Astrocyte (in vitro differentiated cells and primary cell): Measurements from ENCODE around the gene TRAK1. TPM values are rescaled to one million over a fixed set of nuclear protein-coding genes. Genes with fewer than 3 reads are reported as not detected.
A peak's percentile ranks its signal among the peaks of the same experiment; 100 is the strongest.

ENCODE experiments used
- DNase-seq: peaks from one replicate; pipeline ENCODE4 v3.0.0-alpha.2; 2010; ENCODE audit warnings: low read depth
- FAIRE-seq: peaks from 2 replicates; lab custom pipeline; 2011; peaks lifted over from hg19 to GRCh38; lab: Jason Lieb, UNC
- H2AFZ ChIP-seq: 2 replicates; pipeline ENCODE4 v1.6.0; 2012; ENCODE audit warnings: low read depth, low read length, inconsistent platforms
- H3K27ac ChIP-seq: 2 replicates; pipeline ENCODE4 v1.5.1; 2011; ENCODE audit warnings: low read depth, low read length, inconsistent platforms
- H3K27me3 ChIP-seq: 2 replicates; pipeline ENCODE4 v1.6.0; 2011; ENCODE audit warnings: low read length, inconsistent platforms; ENCODE audit not compliant: insufficient read depth
- H3K36me3 ChIP-seq: 2 replicates; pipeline ENCODE4 v1.5.1; 2011; ENCODE audit warnings: low read length, inconsistent platforms; ENCODE audit not compliant: insufficient read depth
- H3K4me1 ChIP-seq: 2 replicates; pipeline ENCODE4 v1.5.1; 2011; ENCODE audit warnings: low read length, inconsistent platforms; ENCODE audit not compliant: insufficient read depth
- H3K4me2 ChIP-seq: 2 replicates; pipeline ENCODE4 v1.6.0; 2012; ENCODE audit warnings: low read length, inconsistent platforms
- H3K4me3 ChIP-seq: 2 replicates; pipeline ENCODE4 v1.5.1; 2011; ENCODE audit warnings: low read depth, mild to moderate bottlenecking, low read length, inconsistent platforms; ENCODE audit not compliant: insufficient read depth
- H3K79me2 ChIP-seq: 2 replicates; pipeline ENCODE4 v1.6.0; 2012; ENCODE audit warnings: mild to moderate bottlenecking, low read length, inconsistent platforms; ENCODE audit not compliant: insufficient read depth
- H3K9ac ChIP-seq: 2 replicates; pipeline ENCODE4 v1.6.0; 2012; ENCODE audit warnings: mild to moderate bottlenecking, low read length, inconsistent platforms
- H3K9me3 ChIP-seq: 2 replicates; pipeline ENCODE4 v1.5.1; 2012; ENCODE audit warnings: low read depth, mild to moderate bottlenecking, low read length, inconsistent platforms; ENCODE audit not compliant: insufficient read depth
- H4K20me1 ChIP-seq: 2 replicates; pipeline ENCODE4 v1.6.0; 2012; ENCODE audit warnings: low read length, inconsistent platforms; ENCODE audit not compliant: insufficient read depth
- H3K27ac Mint-ChIP-seq: one replicate; pipeline ENCODE4 v1.8.0; 2021; ENCODE audit warnings: mild to moderate bottlenecking, mixed read lengths; ENCODE audit not compliant: unreplicated experiment
- H3K27me3 Mint-ChIP-seq: one replicate; pipeline ENCODE4 v1.8.0; 2021; ENCODE audit warnings: low read depth, mixed read lengths; ENCODE audit not compliant: unreplicated experiment
- H3K36me3 Mint-ChIP-seq: one replicate; pipeline ENCODE4 v1.8.0; 2021; ENCODE audit warnings: low read depth, mixed read lengths; ENCODE audit not compliant: unreplicated experiment
- H3K4me1 Mint-ChIP-seq: one replicate; pipeline ENCODE4 v1.8.0; 2021; ENCODE audit warnings: low read depth, mixed read lengths; ENCODE audit not compliant: unreplicated experiment
- H3K4me3 Mint-ChIP-seq: one replicate; pipeline ENCODE4 v1.8.0; 2021; ENCODE audit warnings: mild to moderate bottlenecking, moderate library complexity, mixed read lengths; ENCODE audit not compliant: unreplicated experiment
- H3K9me3 Mint-ChIP-seq: one replicate; pipeline ENCODE4 v1.8.0; 2021; ENCODE audit warnings: mild to moderate bottlenecking, mixed read lengths; ENCODE audit not compliant: unreplicated experiment
- EZH2 ChIP-seq: IDR thresholded peaks from 2 replicates; pipeline ENCODE4 v1.6.1; 2012; ENCODE audit warnings: mild to moderate bottlenecking, low read length, inconsistent platforms; ENCODE audit not compliant: insufficient read depth
- total RNA-seq: library from RNA; stranded (reverse); gene quantifications from 2 replicates; pipeline ENCODE4 v1.2.1, GENCODE V29; 2021
- TF ChIP-seq, protein P1 (sequence below): IDR thresholded peaks from 2 replicates; pipeline ENCODE4 v1.5.1; 2011; ENCODE audit warnings: low read depth, mild to moderate bottlenecking, inconsistent platforms, low read length, moderate library complexity; ENCODE audit not compliant: insufficient read depth

TRAK1 gene
- total RNA-seq, 1 donor from 2014 or later, result 56.2 TPM

DNA sequence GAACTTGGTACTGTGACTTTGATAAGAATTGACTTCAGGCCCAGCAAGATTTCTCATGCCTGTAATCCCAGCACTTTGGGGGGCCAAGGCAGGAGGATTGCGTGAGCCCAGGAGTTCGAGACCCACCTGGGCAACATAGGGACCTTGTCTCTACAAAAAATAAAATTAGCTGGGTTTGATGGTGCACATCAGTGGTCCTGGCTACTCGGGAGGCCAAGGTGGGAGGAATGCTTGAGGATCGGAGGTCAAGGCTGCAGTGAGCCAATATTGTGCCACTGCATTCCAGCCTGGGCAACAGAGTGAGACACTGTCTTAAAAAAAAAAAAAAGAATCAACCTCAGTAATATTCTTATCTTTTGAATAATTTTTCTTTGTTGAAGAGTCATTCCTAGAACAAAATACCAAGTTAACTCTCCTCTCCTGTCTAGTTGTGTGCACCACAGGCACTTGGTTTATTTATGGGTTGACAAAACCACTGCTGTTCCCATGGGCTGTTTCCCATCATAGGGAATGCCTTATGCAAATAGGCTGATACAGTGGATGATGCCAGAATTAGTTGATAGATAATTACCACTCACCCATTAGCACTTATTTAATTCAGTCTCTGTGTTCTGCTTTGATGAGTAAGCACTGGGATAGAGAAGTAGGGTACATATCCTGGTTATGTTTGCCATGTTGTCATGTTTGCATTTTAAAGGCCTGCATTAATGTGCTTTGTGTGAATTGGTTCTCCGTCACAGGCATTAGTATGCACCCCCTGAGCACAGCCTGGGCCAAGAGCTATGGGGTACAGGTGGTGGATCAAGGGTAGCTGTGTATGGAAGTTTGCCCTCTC is 32.9 kb downstream of the TRAK1 start:
- Mint-ChIP-seq H3K9me3 (no peaks in the 10 kb centered on the region), H3K27me3 (no peaks in the 10 kb centered on the region), H3K4me3 (no peak overlapping the region), H3K36me3 (peaks cover 16% of the 10 kb centered on the region), H3K27ac (no peak overlapping the region), H3K4me1 (peaks cover 29% of the 10 kb centered on the region)
- Histone ChIP-seq H4K20me1 (peaks cover 24% of the 10 kb centered on the region), H3K4me3 (no peak overlapping the region), H3K4me1 (peaks cover 16% of the 10 kb centered on the region), H3K36me3 (no peaks in the 10 kb centered on the region), H3K27me3 (no peaks in the 10 kb centered on the region), H3K4me2 (peak overlapping the region; percentile 35), H3K27ac (no peak overlapping the region), H2AFZ (no peak overlapping the region), H3K79me2 (peaks cover 26% of the 10 kb centered on the region), H3K9me3 (no peaks in the 10 kb centered on the region), H3K9ac (no peak overlapping the region)
- no peak for DNase-seq
- no peak for FAIRE-seq
- TF ChIP-seq, protein P1, sequence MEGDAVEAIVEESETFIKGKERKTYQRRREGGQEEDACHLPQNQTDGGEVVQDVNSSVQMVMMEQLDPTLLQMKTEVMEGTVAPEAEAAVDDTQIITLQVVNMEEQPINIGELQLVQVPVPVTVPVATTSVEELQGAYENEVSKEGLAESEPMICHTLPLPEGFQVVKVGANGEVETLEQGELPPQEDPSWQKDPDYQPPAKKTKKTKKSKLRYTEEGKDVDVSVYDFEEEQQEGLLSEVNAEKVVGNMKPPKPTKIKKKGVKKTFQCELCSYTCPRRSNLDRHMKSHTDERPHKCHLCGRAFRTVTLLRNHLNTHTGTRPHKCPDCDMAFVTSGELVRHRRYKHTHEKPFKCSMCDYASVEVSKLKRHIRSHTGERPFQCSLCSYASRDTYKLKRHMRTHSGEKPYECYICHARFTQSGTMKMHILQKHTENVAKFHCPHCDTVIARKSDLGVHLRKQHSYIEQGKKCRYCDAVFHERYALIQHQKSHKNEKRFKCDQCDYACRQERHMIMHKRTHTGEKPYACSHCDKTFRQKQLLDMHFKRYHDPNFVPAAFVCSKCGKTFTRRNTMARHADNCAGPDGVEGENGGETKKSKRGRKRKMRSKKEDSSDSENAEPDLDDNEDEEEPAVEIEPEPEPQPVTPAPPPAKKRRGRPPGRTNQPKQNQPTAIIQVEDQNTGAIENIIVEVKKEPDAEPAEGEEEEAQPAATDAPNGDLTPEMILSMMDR, result no peak
- TF ChIP-seq EZH2, result no peak

DNA sequence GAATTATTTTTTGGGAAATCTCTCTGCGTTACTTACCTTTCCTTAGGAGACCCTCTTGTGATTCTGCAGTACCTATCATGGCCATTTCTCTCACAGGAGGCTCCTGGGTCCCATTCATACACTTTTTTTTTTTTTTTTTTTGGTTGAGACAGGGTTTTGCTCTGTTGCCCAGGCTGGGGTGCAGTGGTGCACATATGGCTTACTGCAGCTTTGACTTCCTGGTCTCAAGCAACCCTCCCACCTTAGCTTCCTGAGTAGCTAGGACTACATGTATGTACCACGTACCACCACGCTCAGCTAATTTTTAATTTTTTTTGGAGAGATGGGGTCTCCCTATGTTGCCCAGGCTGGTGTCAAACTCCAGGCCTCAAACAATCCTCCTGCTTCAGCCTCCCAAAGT is 36.1 kb downstream of the TRAK1 start:
- H3K4me1 ChIP-seq, result peaks cover 17% of the 10 kb centered on the region
- H3K4me3 ChIP-seq, result no peak overlapping the region
- no peak overlapping the region for H3K4me2 ChIP-seq
- H4K20me1 ChIP-seq, result peaks cover 32% of the 10 kb centered on the region
- no peak for TF ChIP-seq EZH2
- TF ChIP-seq, protein P1, result no peak
- Mint-ChIP-seq H3K36me3 (peaks cover 11% of the 10 kb centered on the region), H3K27me3 (no peaks in the 10 kb centered on the region), H3K4me1 (peaks cover 26% of the 10 kb centered on the region), H3K9me3 (no peaks in the 10 kb centered on the region), H3K4me3 (no peak overlapping the region), H3K27ac (no peak overlapping the region)
- no peaks in the 10 kb centered on the region for H3K36me3 ChIP-seq
- H2AFZ ChIP-seq, result no peak overlapping the region
- FAIRE-seq (no peak), DNase-seq (no peak)
- H3K79me2 ChIP-seq, result peaks cover 29% of the 10 kb centered on the region
- no peaks in the 10 kb centered on the region for H3K9me3 ChIP-seq
- no peak overlapping the region for H3K9ac ChIP-seq
- no peak overlapping the region for H3K27ac ChIP-seq
- H3K27me3 ChIP-seq, result no peaks in the 10 kb centered on the region

DNA sequence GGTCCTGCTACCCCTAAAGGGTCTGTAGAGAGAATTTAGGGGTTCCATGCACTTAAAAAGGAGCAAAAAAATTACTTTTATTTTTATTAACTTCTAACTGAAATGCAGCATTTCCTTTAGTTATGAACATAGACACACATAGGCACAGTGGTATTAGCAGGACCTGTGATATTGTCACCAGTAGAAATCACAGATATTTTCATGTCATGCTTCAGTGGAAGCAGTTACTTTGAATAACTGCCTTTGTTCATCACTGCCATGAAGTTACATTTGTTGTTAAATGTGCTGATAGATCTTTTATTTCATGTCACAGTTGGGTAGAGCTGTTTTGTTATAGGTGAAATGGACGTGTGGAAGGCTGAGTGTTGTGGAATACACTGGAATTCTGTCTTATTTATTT is 37.4 kb downstream of the TRAK1 start:
- no peak for DNase-seq
- TF ChIP-seq, protein P1, result no peak
- TF ChIP-seq EZH2, result no peak

More for the DNA sequence above, 37.4 kb downstream of the TRAK1 start:
- Histone ChIP-seq H3K4me2 (no peak overlapping the region), H3K79me2 (peaks cover 17% of the 10 kb centered on the region), H2AFZ (no peak overlapping the region), H3K27ac (no peak overlapping the region), H4K20me1 (peaks cover 37% of the 10 kb centered on the region), H3K9me3 (no peaks in the 10 kb centered on the region), H3K4me1 (peaks cover 9% of the 10 kb centered on the region), H3K27me3 (no peaks in the 10 kb centered on the region), H3K36me3 (no peaks in the 10 kb centered on the region), H3K9ac (no peak overlapping the region), H3K4me3 (no peak overlapping the region)
- H3K9me3 Mint-ChIP-seq, result no peaks in the 10 kb centered on the region
- H3K27ac Mint-ChIP-seq, result no peak overlapping the region
- no peaks in the 10 kb centered on the region for H3K27me3 Mint-ChIP-seq
- H3K4me1 Mint-ChIP-seq, result peaks cover 13% of the 10 kb centered on the region
- H3K4me3 Mint-ChIP-seq, result no peak overlapping the region
- no peak for FAIRE-seq
- H3K36me3 Mint-ChIP-seq, result peaks cover 19% of the 10 kb centered on the region
